Parathyroid adenoma (tissue), 2 donors: ENCODE measurements around the gene PCSK1.

Source experiments
- H2AFZ ChIP-seq: fragments of 300-600 bp; sonication (generic); one replicate; pipeline ENCODE4 v1.7.0; 2017; ENCODE audit warnings: antibody characterized with exemption, mild to moderate bottlenecking
- H3K27ac ChIP-seq: fragments of 300-600 bp; sonication (generic); one replicate; pipeline ENCODE4 v1.7.0; 2017
- H3K27me3 ChIP-seq: fragments of 300-600 bp; sonication (generic); one replicate; pipeline ENCODE4 v1.7.0; 2017; ENCODE audit warnings: low read length; ENCODE audit not compliant: control insufficient read depth, insufficient read depth
- H3K36me3 ChIP-seq: fragments of 300-600 bp; sonication (generic); one replicate; pipeline ENCODE4 v1.7.0; 2017; ENCODE audit warnings: low read length; ENCODE audit not compliant: control insufficient read depth, insufficient read depth
- H3K4me1 ChIP-seq: fragments of 300-600 bp; sonication (generic); one replicate; pipeline ENCODE4 v1.7.0; 2017; ENCODE audit warnings: control low read depth
- H3K4me2 ChIP-seq: fragments of 300-600 bp; sonication (generic); one replicate; pipeline ENCODE4 v1.7.0; 2017; ENCODE audit warnings: low read length
- H3K4me3 ChIP-seq: fragments of 300-600 bp; sonication (generic); one replicate; pipeline ENCODE4 v1.7.0; 2017; ENCODE audit warnings: low read depth, low read length
- H3K79me2 ChIP-seq: fragments of 300-600 bp; sonication (generic); one replicate; pipeline ENCODE4 v1.7.0; 2017; ENCODE audit warnings: control low read depth
- H3K9ac ChIP-seq: fragments of 300-600 bp; sonication (generic); one replicate; pipeline ENCODE4 v1.7.0; 2017; ENCODE audit warnings: mild to moderate bottlenecking
- H3K9me3 ChIP-seq: fragments of 300-600 bp; sonication (generic); one replicate; pipeline ENCODE4 v1.7.0; 2017; ENCODE audit warnings: low read length; ENCODE audit not compliant: control insufficient read depth
- TF ChIP-seq, protein P1 (sequence below): fragments of 300-600 bp; sonication (generic); IDR thresholded peaks from one replicate; pipeline ENCODE4 v1.7.0; 2017; ENCODE audit warnings: antibody characterized with exemption, mild to moderate bottlenecking
- donor health status: primary hyperparathyroidism.

The PCSK1 gene

GRCh38 chr5:96381526-96381925 is 51.5 kb downstream of the PCSK1 start:
- Histone ChIP-seq H3K4me3 (no peak overlapping the region), H2AFZ (no peak overlapping the region), H3K36me3 (no peaks in the 10 kb centered on the region), H3K9me3 (no peaks in the 10 kb centered on the region), H3K27me3 (no peaks in the 10 kb centered on the region), H3K9ac (no peak overlapping the region), H3K79me2 (no peaks in the 10 kb centered on the region), H3K4me1 (no peaks in the 10 kb centered on the region), H3K4me2 (no peak overlapping the region), H3K27ac (no peak overlapping the region)
- TF ChIP-seq, protein P1, sequence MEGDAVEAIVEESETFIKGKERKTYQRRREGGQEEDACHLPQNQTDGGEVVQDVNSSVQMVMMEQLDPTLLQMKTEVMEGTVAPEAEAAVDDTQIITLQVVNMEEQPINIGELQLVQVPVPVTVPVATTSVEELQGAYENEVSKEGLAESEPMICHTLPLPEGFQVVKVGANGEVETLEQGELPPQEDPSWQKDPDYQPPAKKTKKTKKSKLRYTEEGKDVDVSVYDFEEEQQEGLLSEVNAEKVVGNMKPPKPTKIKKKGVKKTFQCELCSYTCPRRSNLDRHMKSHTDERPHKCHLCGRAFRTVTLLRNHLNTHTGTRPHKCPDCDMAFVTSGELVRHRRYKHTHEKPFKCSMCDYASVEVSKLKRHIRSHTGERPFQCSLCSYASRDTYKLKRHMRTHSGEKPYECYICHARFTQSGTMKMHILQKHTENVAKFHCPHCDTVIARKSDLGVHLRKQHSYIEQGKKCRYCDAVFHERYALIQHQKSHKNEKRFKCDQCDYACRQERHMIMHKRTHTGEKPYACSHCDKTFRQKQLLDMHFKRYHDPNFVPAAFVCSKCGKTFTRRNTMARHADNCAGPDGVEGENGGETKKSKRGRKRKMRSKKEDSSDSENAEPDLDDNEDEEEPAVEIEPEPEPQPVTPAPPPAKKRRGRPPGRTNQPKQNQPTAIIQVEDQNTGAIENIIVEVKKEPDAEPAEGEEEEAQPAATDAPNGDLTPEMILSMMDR: no peak

DNA sequence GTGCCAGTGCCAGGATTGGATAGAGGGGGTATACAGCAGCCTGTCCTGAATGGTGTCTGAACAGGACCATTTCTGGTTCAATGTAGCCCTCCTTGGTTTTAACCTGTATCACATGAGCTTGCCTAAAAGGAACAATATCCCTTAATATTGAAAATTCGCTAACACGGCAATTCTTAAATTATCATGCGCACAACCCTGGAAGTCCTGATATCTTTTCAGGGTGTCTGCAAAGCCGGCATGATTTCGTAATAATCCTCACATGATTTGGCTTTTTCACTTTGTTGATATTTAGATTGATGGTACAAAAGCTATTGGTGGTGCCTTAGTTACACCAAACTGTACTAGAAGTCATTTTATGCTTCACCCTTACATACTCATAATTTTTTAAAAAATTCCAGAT is 53.2 kb downstream of the PCSK1 start:
- TF ChIP-seq, protein P1: no peak
- Histone ChIP-seq H2AFZ (no peak overlapping the region), H3K4me2 (no peak overlapping the region), H3K9me3 (no peaks in the 10 kb centered on the region), H3K27me3 (no peaks in the 10 kb centered on the region), H3K4me1 (no peaks in the 10 kb centered on the region), H3K4me3 (no peak overlapping the region), H3K36me3 (no peaks in the 10 kb centered on the region), H3K79me2 (no peaks in the 10 kb centered on the region), H3K9ac (no peak overlapping the region), H3K27ac (no peak overlapping the region)

DNA sequence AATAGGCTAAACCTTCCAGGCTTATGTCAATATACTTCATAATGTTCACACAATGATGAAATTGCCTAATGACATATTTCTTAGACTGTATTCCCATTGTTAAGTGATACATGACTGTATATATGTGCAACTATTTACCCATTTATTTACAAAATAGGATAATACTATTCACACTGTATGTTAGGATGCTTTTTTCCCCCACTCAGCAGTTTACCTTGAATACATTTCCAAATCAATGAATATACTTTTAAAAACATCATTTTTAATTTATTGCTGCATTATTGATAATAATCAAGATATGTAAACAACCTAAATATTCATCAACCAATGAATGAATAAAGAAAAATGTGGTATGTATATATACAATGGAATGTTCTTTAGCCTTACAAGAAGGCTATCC is 55.5 kb downstream of the PCSK1 start:
- H3K36me3 ChIP-seq: no peaks in the 10 kb centered on the region
- no peaks in the 10 kb centered on the region for H3K27me3 ChIP-seq
- no peak overlapping the region for H2AFZ ChIP-seq
- H3K4me1 ChIP-seq: no peaks in the 10 kb centered on the region
- no peak overlapping the region for H3K4me3 ChIP-seq
- H3K9ac ChIP-seq: no peak overlapping the region
- H3K27ac ChIP-seq: no peak overlapping the region
- no peaks in the 10 kb centered on the region for H3K9me3 ChIP-seq
- H3K79me2 ChIP-seq: no peaks in the 10 kb centered on the region
- no peak overlapping the region for H3K4me2 ChIP-seq
- TF ChIP-seq, protein P1: no peak

GRCh38 chr5:96377167-96377566 is 55.9 kb downstream of the PCSK1 start:
- no peaks in the 10 kb centered on the region for H3K27me3 ChIP-seq
- TF ChIP-seq, protein P1: no peak
- H3K79me2 ChIP-seq: no peaks in the 10 kb centered on the region
- no peaks in the 10 kb centered on the region for H3K36me3 ChIP-seq
- H2AFZ ChIP-seq: no peak overlapping the region
- H3K4me2 ChIP-seq: no peak overlapping the region
- H3K4me1 ChIP-seq: no peaks in the 10 kb centered on the region
- H3K4me3 ChIP-seq: no peak overlapping the region
- H3K9ac ChIP-seq: no peak overlapping the region
- no peaks in the 10 kb centered on the region for H3K9me3 ChIP-seq
- H3K27ac ChIP-seq: no peak overlapping the region

DNA sequence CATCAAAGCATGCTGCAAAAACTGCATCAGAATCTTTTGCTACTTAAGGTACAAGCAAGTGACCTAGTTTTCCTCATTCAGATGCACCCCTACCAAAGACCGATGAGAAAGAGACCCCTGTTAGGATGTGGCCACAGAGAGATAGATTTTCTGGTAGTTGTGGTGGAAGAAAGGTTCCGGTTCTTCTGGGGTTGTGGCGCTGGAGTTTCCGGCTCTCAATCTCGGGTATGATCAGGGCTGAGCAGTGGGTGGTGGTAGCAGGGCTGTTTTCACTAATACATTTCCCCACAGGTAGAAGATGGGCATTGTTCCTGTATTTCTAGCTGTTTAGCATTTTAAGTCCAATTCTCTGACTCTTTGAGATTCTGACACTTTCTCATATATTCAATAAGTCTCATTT is 58.4 kb downstream of the PCSK1 start:
- Histone ChIP-seq H3K4me1 (no peaks in the 10 kb centered on the region), H3K4me3 (no peak overlapping the region), H3K4me2 (no peak overlapping the region), H3K9ac (no peak overlapping the region), H3K27ac (no peak overlapping the region), H3K36me3 (no peaks in the 10 kb centered on the region), H3K9me3 (no peaks in the 10 kb centered on the region), H2AFZ (no peak overlapping the region), H3K27me3 (no peaks in the 10 kb centered on the region), H3K79me2 (no peaks in the 10 kb centered on the region)
- TF ChIP-seq, protein P1: no peak
